Left ventricle myocardium inferior (tissue), 1 donor: Measurements from ENCODE around the gene HOXA13. TPM values are rescaled to one million over a fixed set of nuclear protein-coding genes. Genes with fewer than 3 reads are reported as not detected.
A peak's percentile ranks its signal among the peaks of the same experiment; 100 is the strongest.

ENCODE experiments used
- DNase-seq: peaks from one replicate; pipeline ENCODE4 v3.0.0-alpha.2; 2020
- H3K27ac ChIP-seq: fragments of 200-600 bp; replicated peaks from 2 replicates; pipeline ENCODE4 v1.8.0; 2021
- H3K27me3 ChIP-seq: fragments of 200-600 bp; 2 replicates; pipeline ENCODE4 v1.8.0; 2021; ENCODE audit warnings: low read depth
- H3K36me3 ChIP-seq: fragments of 200-600 bp; 2 replicates; pipeline ENCODE4 v1.8.0; 2021
- H3K4me1 ChIP-seq: fragments of 200-600 bp; 2 replicates; pipeline ENCODE4 v1.8.0; 2021
- H3K4me3 ChIP-seq: fragments of 200-600 bp; 2 replicates; pipeline ENCODE4 v1.8.0; 2021; ENCODE audit warnings: mild to moderate bottlenecking, moderate library complexity
- H3K9me3 ChIP-seq: fragments of 200-600 bp; replicated peaks from 2 replicates; pipeline ENCODE4 v1.8.0; 2021
- CTCF ChIP-seq: fragments of 200-600 bp; IDR thresholded peaks from 2 replicates; pipeline ENCODE4 v1.8.0; 2021; ENCODE audit warnings: antibody characterized with exemption, mild to moderate bottlenecking, borderline replicate concordance
- intact Hi-C: fragments of 100-400 bp; cut with micrococcal nuclease; formaldehyde crosslinking; loops from one replicate; pipeline ENCODE4 v1.11.0; 2022
- total RNA-seq: library from RNA; stranded (reverse); fragmentation: NEBNext Ultra II Directional; extraction: Animal tissue kit (Norgen Biotek cat#: 25700); gene quantifications from one replicate; pipeline ENCODE4 v1.2.1, GENCODE V29; 2021
- donor health status: DM: no; HTN: yes; CAD: no; lungs with severe emphysema.

Gene HOXA13
- total RNA-seq, 1 donor from 2014 or later: not detected

DNA sequence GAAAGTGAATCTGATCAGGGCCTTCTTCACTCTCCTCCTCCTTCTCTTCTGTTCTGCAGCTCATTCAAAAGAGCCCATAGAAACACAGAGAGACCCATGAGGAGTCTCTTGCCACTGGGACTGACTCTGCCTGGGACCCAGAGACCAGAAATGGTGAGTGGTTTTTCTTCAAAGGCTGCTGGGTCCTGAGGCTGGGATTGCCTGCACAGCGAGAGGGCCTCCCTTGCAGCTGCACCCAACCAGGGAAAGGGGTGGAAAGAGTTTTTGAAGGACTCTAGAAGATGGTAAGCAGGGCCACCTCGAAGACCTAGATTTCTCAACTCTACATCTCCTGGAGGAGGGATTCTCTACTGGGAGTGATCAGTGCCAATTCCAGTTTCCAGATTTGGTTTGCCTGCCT lies 15.5 kb upstream of the HOXA13 start:
- DNase-seq: no peak
- intact Hi-C loops: no loop called here
- H3K27ac ChIP-seq: no peak overlapping the region
- H3K9me3 ChIP-seq: no peaks in the 10 kb centered on the region
- TF ChIP-seq CTCF: no peak
- H3K4me1 ChIP-seq: peaks cover 20% of the 10 kb centered on the region
- H3K4me3 ChIP-seq: no peak overlapping the region
- H3K27me3 ChIP-seq: peaks cover 100% of the 10 kb centered on the region
- H3K36me3 ChIP-seq: no peaks in the 10 kb centered on the region

GRCh38 chr7:27214239-27214950 lies 14.5 kb upstream of the HOXA13 start:
- no peaks in the 10 kb centered on the region for H3K36me3 ChIP-seq
- no peak for TF ChIP-seq CTCF
- H3K9me3 ChIP-seq: no peaks in the 10 kb centered on the region
- peaks cover 20% of the 10 kb centered on the region for H3K4me1 ChIP-seq
- H3K27me3 ChIP-seq: peaks cover 100% of the 10 kb centered on the region
- H3K27ac ChIP-seq: no peak overlapping the region
- intact Hi-C loops: no loop called here
- H3K4me3 ChIP-seq: no peak overlapping the region
- DNase-seq: no peak

GRCh38 chr7:27213433-27214238 lies 13.7 kb upstream of the HOXA13 start:
- Histone ChIP-seq H3K27ac (no peak overlapping the region), H3K9me3 (no peaks in the 10 kb centered on the region), H3K27me3 (peaks cover 100% of the 10 kb centered on the region), H3K4me1 (peaks cover 20% of the 10 kb centered on the region), H3K4me3 (peak overlapping the region; percentile 25), H3K36me3 (no peaks in the 10 kb centered on the region)
- DNase-seq: no peak
- no peak for TF ChIP-seq CTCF
- intact Hi-C loops: no loop called here

DNA sequence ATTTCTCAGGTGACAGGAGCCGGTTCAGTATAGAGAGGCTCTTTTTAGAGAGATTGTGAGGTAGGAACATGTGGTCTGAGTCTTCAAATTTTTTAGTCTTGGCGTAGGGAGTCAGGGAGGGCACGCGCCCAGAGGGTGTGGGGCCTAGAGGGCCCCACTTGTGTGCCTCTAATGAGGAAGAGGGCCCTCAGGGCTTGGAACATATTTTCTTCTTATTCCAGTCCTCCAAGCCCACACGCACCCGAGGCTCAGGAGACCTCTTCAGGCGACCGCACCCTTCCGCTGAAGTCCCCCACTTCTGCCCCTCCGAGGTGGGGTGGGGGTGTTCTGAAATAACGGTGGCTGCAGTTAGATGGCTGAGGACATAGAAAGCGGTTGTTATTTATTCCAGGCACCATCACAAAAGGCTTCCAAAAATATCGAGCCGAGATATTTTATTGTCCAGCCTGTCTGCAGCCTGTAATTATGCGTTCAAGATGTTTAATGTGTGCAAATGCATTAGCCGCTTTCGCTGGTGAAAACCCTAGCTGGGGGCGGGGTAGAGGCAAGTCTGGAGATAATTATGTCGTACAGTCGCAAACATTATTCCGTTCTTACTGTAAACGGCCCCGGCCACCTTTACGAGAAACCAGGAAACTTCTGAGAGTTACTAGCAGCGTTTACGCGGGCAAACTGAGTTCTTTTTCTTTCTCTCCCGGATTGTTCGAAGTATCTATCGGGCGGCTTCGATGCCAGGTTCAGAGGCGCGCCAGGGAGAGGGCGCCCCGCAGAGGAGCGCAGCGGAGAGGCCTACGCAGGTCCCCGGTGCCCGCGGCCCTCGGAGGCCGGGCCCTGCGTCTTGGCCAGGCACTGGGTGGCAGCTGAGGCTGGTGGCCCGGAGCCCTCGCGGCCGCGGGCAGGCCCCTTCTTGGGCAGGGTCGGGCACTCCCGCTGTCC lies 12.9 kb upstream of the HOXA13 start:
- H3K4me3 ChIP-seq: peak overlapping the region; percentile 25
- no peak for TF ChIP-seq CTCF
- peaks cover 20% of the 10 kb centered on the region for H3K4me1 ChIP-seq
- peaks cover 100% of the 10 kb centered on the region for H3K27me3 ChIP-seq
- H3K36me3 ChIP-seq: no peaks in the 10 kb centered on the region
- DNase-seq: no peak
- intact Hi-C loops: no loop called here
- no peaks in the 10 kb centered on the region for H3K9me3 ChIP-seq
- no peak overlapping the region for H3K27ac ChIP-seq

GRCh38 chr7:27211764-27212204 lies 11.9 kb upstream of the HOXA13 start:
- Histone ChIP-seq H3K27ac (no peak overlapping the region), H3K36me3 (no peaks in the 10 kb centered on the region), H3K27me3 (peaks cover 100% of the 10 kb centered on the region)

More at GRCh38 chr7:27211764-27212204, 11.9 kb upstream of the HOXA13 start:
- intact Hi-C loops: no loop called here
- no peaks in the 10 kb centered on the region for H3K9me3 ChIP-seq
- H3K4me3 ChIP-seq: no peak overlapping the region
- no peak for DNase-seq
- peaks cover 20% of the 10 kb centered on the region for H3K4me1 ChIP-seq
- TF ChIP-seq CTCF: no peak
